RWPE2 (cell line): ENCODE results near the gene PKD2.
"Not testable (repeated sequence)": the region's sequence is repeated elsewhere in the genome, so short reads cannot be mapped to it uniquely, and the experiment has no call there.

ENCODE experiments used
- ATAC-seq: fragments of 200-7000 bp; cut with Tn5 transposase; 3 replicates; pipeline ENCODE4 v1.9.1; 2021; ENCODE audit warnings: low read depth
- DNase-seq: peaks from one replicate; pipeline ENCODE4 v3.0.0-alpha.2; 2020; ENCODE audit warnings: low spot score
- H3K27ac ChIP-seq: fragments of 450-650 bp; 2 replicates; pipeline ENCODE4 v1.5.1; 2017; ENCODE audit warnings: mild to moderate bottlenecking; ENCODE audit not compliant: poor library complexity, severe bottlenecking
- H3K27me3 ChIP-seq: fragments of 250-450 bp; sonication (Bioruptor Pico); 2 replicates; pipeline ENCODE4 v1.5.1; 2021; ENCODE audit warnings: mild to moderate bottlenecking, moderate library complexity; ENCODE audit not compliant: insufficient read depth, poor library complexity, severe bottlenecking
- H3K36me3 ChIP-seq: fragments of 250-450 bp; sonication (Bioruptor Pico); 2 replicates; pipeline ENCODE4 v1.5.1; 2020; ENCODE audit warnings: low read depth, mild to moderate bottlenecking, moderate library complexity
- H3K4me1 ChIP-seq: fragments of 250-450 bp; sonication (Bioruptor Pico); 2 replicates; pipeline ENCODE4 v1.5.1; 2021; ENCODE audit warnings: mild to moderate bottlenecking, moderate library complexity; ENCODE audit not compliant: insufficient read depth, poor library complexity, severe bottlenecking
- H3K4me3 ChIP-seq: fragments of 250-450 bp; sonication (Bioruptor Pico); 2 replicates; pipeline ENCODE4 v1.5.1; 2021; ENCODE audit warnings: mild to moderate bottlenecking, moderate library complexity; ENCODE audit not compliant: severe bottlenecking
- H3K9me3 ChIP-seq: fragments of 250-450 bp; sonication (Bioruptor Pico); 2 replicates; pipeline ENCODE4 v1.5.1; 2021; ENCODE audit warnings: mild to moderate bottlenecking, moderate library complexity; ENCODE audit not compliant: severe bottlenecking
- CTCF ChIP-seq: fragments of 450-650 bp; IDR thresholded peaks from one replicate; pipeline ENCODE4 v1.5.1; 2017; ENCODE audit warnings: mild to moderate bottlenecking, moderate library complexity; ENCODE audit not compliant: poor library complexity, severe bottlenecking

Gene PKD2

DNA sequence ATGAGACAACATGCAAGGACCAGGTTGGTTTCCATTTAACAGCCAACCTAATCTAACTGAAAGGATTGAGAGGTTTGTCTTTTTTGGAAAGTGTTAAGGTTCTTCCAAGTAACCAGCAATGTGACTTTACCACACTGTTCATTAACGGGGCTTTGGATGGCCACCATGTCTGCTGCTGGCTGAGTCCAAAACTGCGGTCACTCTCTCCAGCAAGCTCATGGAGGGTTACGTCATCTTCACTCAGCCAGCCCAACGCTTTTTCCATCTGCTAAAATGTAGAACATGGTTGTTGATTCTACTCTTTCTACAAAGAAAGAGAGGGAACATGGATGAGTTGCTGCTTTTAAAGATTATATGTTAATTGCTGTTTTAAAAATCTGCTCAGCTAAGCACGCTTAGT, 11.0 kb downstream of the PKD2 start:
- H3K4me3 ChIP-seq, result no peak overlapping the region
- H3K36me3 ChIP-seq, result peaks cover 30% of the 10 kb centered on the region
- TF ChIP-seq CTCF, result no peak
- H3K27me3 ChIP-seq, result no peaks in the 10 kb centered on the region
- ATAC-seq (no peak), DNase-seq (no peak)
- peak overlapping the region; percentile 58 for H3K27ac ChIP-seq
- H3K9me3 ChIP-seq, result no peaks in the 10 kb centered on the region
- H3K4me1 ChIP-seq, result peaks cover 15% of the 10 kb centered on the region

DNA sequence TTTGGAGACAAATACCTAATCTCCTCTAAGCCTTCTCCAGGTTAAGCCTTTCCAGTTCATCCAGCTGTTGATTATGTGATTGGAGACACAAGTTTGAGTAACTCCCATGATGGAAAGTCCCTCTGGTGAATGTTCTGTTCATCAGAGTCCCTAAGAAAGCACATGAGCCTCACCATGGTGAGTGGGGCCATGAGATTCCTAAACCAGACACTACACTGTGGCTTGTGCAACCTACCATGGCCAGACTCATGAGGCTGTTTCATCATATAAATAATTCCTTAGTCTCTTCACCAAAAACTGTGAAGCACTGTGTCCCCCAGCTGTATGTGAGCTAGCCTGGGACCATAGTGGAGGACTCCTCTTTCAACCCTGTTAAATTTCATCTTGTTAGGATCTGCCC, 14.4 kb downstream of the PKD2 start:
- Histone ChIP-seq H3K27ac (no peak overlapping the region), H3K4me1 (peaks cover 15% of the 10 kb centered on the region), H3K36me3 (peaks cover 33% of the 10 kb centered on the region), H3K9me3 (no peaks in the 10 kb centered on the region), H3K4me3 (no peak overlapping the region), H3K27me3 (no peaks in the 10 kb centered on the region)
- DNase-seq (no peak), ATAC-seq (no peak)
- TF ChIP-seq CTCF, result no peak

- TF ChIP-seq CTCF, result no peak
- ATAC-seq, result no peak
- peaks cover 29% of the 10 kb centered on the region for H3K36me3 ChIP-seq
These were observed 14.9 kb downstream of the PKD2 start for GRCh38 chr4:88022289-88022688.

GRCh38 chr4:88025868-88026661, 18.6 kb downstream of the PKD2 start:
- DNase-seq, H3K4me1 ChIP-seq, H3K4me3 ChIP-seq, ATAC-seq, H3K9me3 ChIP-seq, H3K27ac ChIP-seq, H3K27me3 ChIP-seq: not testable (repeated sequence)
- peaks cover 12% of the 10 kb centered on the region for H3K36me3 ChIP-seq

More at GRCh38 chr4:88022289-88022688, 14.9 kb downstream of the PKD2 start:
- Histone ChIP-seq H3K27me3 (no peaks in the 10 kb centered on the region), H3K4me3 (no peak overlapping the region), H3K27ac (no peak overlapping the region), H3K4me1 (peaks cover 15% of the 10 kb centered on the region), H3K9me3 (no peaks in the 10 kb centered on the region)
- no peak for DNase-seq

GRCh38 chr4:88027611-88028608, 20.5 kb downstream of the PKD2 start:
- Histone ChIP-seq H3K36me3 (peaks cover 10% of the 10 kb centered on the region), H3K9me3 (no peaks in the 10 kb centered on the region), H3K27ac (peak overlapping the region; percentile 19), H3K27me3 (no peaks in the 10 kb centered on the region), H3K4me3 (no peak overlapping the region), H3K4me1 (peaks cover 8% of the 10 kb centered on the region)
- no peak for TF ChIP-seq CTCF
- peak; percentile 92 for ATAC-seq
- no peak for DNase-seq
